Cardiac septum (tissue), 1 donor: Measurements from ENCODE around the gene CUEDC2. TPM values are rescaled to one million over a fixed set of nuclear protein-coding genes. Genes with fewer than 3 reads are reported as not detected.

Experiments
- DNase-seq: peaks from one replicate; pipeline ENCODE4 v3.0.0-alpha.2; 2020; ENCODE audit warnings: low spot score
- intact Hi-C: fragments of 100-400 bp; cut with DNase I; formaldehyde crosslinking; loops from one replicate; pipeline ENCODE4 v1.14.0; 2022
- total RNA-seq: library from RNA; stranded (reverse); fragmentation: NEBNext Ultra II Directional; extraction: Animal tissue kit (Norgen Biotek cat#: 25700); gene quantifications from one replicate; pipeline ENCODE4 v1.2.1, GENCODE V29; 2021
- donor health status: DM: no; HTN: no; CAD: no.

The CUEDC2 gene
- total RNA-seq, 1 donor from 2014 or later: 62.4 TPM

DNA sequence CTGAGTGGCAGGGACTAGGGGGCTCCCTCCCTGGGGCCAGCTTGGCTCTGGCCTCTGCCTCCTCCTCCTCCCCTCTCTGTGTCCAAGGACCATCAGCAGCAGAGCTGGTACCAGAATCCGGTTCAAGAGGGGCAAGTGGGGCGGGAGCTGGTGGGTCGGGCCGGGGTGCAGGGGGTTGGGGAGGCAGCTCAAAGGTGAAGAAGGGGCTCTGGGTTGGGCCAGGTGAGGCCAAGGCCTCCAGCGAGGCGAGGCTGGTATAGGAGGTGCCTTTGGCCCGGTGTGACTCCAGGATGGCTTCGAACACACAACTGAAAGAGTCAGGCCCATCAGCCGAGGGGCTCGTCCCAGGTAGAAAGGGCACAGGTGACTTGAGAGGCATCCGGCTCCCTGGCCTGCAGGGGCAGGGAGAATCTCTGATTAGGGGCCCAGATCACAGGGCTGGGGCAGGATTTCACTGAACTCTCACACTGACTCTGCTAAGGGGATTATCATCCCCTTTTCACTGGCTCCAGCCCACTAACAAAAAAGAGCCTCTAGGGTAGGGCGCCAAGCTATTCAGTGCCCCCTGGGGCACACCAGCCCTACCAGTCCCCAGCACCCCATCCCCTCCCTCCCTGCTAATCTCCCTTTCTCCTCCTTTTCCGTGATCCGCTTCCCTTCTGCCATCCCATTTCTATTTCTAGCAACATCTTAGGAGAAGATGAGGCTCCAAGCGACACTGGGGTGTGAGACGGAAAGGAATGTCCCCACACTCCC, 18.4 kb downstream of the CUEDC2 start:
- no peak for DNase-seq
- intact Hi-C loops: no loop called here

DNA sequence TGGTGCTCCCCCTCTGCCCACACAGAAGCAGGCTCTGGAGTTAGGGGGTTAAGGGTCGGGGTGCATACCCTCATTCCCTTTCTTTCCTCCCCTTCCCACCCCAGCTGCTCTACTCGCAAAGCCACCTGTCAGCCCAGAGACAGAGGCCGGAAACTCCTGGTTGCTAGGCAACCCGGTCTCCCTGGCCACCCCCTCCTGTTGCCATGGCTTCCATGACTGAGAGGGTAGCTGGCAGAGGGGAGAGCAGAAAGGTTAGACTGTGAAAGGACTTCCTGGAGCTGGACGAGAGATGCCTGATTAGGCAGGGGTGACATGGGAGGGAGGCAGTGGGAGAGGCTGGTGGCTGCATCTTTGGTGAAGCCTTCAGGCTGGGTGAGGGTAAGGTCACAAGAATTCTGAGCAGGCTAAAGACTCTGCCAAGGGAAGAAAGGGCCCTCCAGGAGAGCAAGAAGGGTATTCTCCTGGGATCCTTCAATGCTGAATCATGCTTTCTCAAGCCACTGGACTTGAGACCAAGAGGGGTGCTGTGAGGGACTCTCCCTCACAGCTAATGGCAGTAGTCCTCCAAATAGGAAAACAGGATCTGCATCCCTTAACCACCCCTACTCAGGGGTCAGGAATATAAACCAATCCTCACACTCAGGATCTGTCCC, 19.2 kb downstream of the CUEDC2 start:
- intact Hi-C loops: no loop called here
- no peak for DNase-seq

DNA sequence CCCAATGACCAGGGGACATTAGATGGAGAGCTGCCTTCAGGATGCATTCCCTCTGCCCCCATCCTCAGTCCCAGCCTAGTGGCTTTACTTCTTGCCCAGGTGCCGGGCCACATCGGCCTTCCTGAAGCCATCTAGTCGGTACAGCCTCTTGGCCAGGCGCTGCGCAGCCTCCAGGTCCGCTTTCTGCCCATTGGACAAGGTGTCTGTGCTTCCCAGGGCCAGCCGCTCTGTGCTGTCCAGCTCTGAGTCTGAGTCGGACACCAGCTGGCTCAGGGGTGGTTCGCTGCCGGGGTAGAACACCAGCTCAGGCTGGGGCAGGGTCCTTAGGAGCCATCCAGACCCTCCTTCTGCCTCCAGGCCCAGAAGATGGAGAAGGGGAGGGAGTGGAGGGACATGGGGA, 20.1 kb downstream of the CUEDC2 start:
- no peak for DNase-seq
- intact Hi-C loops: no loop called here

DNA sequence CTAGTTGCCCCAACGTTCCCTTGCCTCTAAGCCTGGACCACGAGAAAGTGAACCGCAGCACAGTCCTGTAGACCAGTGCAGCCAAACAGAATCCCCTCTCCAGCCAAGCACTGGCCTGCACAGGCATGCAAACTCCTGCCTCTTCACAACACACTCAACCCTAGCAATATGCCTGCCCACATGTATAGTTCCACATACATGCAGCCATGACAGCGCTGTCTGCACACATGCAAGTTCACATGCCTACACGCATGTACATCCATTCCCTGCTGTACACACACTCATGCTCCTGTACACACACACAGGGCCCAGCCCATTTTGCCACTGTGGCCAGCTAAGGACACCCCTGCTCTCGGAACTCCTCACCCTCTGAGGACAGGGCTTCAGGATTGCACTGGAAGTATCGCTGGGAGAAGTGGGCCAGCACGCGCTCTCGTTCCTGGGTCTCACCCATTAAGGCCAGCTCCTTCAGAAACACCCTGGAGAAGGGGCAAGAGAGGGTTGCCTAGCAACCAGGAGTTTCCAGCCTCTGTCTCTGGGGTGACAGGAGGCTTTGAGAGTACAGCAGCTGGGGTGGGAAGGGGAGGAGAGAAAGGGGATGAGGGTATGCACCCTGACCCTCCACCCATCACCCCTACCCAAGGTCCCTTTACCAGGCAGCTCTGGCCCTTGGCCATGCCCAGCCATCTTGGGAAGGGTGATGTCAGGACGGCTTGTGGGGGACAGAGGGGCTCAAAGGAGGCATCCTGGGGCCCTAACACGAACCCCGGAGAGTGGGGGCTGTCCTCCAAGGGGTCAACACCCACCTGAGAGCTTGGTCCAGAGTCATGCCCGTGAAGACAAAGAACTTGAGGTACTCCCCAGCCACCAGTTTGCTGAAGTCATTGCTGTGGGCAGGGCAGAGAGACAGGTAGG, 20.8 kb downstream of the CUEDC2 start:
- DNase-seq: no peak
- intact Hi-C loops: no loop called here

- intact Hi-C loops: no loop called here
- no peak for DNase-seq
Observed at GRCh38 chr10:102410429-102411073, 21.8 kb downstream of the CUEDC2 start.

DNA sequence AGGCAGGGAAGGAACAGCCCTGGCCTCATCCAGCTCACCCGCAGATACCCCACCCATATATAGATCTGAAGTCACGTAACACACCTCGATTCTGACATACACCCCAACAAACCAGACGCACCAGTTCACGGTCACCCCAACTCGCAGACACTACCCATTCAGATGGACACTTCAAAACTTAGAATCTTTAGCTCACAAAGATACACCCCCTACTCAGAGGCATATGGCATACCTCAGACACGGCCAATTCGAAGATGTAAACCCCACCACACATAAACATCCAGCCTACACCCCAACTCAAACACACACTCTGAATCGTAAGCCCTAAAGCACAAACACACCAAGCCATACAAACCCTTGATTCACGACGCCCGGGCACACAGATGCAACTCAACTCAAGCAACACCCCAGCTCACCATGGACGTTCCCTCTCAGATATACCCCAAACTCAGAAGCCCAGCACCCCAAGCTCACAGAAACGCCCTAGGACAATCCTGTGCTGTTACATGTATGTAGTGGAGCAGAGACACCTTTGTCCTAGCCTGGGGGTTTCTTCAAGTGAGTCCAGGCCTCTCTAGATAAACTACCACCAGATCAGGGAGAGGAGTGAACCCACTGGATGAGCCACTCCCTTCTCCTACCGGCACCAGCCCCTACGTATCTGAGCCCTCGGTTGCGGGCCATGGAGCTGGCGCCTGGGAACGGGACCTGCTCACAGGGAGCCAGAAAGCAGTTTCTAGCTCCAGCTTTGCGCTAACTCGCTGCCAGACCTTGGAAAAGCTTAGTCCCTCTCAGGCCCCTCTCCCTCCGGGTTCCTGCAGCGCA, 22.6 kb downstream of the CUEDC2 start:
- no peak for DNase-seq
- intact Hi-C loops: no loop called here

- intact Hi-C loops: no loop called here
- no peak for DNase-seq
Observed at GRCh38 chr10:102408728-102409603, 23.4 kb downstream of the CUEDC2 start.

- DNase-seq: no peak
- intact Hi-C loops: no loop called here
Observed at GRCh38 chr10:102408131-102408727, 24.1 kb downstream of the CUEDC2 start.

DNA sequence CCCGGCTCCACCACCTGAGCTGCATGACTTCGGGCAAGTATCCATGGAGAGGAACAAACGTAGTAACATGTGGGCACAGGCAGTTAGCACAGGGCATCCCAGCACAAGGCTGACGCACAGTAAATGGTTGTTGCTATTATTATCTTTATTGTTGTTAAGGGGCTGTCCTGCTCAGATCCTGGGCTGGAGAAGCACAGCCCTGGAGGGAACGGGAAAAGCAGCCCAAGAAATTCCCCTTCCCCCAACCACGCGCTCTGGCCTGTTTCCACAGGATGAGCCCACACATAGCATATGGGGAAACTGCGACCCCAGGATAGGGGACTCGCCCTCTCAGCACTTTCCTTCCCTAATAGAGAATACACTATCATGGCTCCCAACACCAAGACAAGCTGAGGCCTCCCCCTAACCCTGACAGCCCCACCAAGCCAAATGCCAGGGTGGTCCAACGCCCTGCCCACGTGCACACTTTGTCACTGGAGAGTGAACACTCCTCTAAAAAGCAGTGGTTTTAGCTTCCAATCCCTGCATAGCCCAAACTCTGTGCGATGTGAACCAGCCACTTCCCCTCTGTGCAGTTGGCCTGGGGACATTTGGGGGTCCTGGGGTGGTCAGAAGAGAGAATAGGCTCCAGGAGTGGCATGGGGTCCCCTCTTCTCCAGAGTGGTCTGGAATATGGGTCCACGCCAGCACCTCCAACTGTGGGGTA, 24.8 kb downstream of the CUEDC2 start:
- no peak for DNase-seq
- intact Hi-C loops: loop anchor here (2.0 kb wide), 1 partner anchor 21 kb away; no protein-coding TSS in a partner anchor

DNA sequence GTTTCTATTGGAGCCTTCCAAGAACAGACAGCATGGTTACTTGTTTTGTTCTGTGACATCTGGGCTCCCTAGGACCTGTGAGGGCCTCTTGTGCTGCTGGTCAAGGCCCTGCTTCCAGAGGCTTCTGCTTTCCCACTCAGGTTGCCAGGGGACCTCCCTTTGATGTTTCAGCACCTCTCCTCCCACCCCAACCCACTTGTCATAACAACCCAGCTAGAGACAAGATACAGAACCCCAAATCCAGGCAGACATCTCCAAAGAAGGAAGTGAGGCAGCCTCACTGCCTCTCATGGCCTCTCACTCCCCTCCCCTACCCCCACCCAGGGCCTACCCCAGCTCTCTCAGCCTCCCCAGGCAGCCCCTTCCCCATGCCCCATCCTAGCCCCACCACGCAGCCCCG, 25.6 kb downstream of the CUEDC2 start:
- DNase-seq: no peak
- intact Hi-C loops: loop anchor here (2.0 kb wide), 1 partner anchor 20 kb away; no protein-coding TSS in a partner anchor

GRCh38 chr10:102405632-102406031, 26.7 kb downstream of the CUEDC2 start:
- intact Hi-C loops: loop anchor here (2.0 kb wide), 1 partner anchor 19 kb away; no protein-coding TSS in a partner anchor
- no peak for DNase-seq

GRCh38 chr10:102405108-102405571, 27.2 kb downstream of the CUEDC2 start:
- no peak for DNase-seq

DNA sequence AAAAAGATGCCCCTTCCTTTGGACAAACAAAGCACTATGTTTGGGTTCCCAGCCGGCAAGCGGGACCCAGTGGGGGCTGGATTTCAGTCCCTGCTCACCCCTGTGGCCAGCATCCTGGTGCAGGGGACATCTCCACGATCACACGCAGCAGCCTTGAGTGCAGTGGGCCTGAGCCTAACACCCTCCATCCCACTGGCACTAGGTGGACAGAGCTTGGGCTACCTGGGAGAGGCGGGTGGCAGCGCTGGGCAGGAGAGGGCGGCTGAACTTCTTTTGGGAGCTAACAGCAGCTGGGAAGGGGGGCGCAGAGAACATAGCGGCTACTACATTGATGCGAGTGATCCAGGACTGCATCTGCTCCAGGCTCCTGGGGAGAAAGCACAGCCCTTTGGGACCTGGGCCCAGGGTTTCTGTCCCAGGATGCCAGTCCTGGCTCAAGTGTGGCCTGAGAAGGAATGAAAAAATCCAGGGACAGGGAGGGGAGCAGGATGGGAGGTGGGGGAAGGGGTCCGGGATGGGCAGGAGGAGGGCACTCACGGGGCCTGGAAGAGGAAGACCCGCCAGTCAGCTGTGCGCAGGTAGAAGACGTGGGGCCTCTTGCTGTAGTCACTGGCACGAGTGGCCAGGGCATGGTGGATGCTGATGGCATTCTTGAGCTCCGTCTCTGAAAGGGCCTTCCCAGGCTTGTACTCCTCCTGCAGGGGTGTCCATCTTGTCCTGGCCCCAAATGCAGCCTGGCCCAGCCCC, 27.8 kb downstream of the CUEDC2 start:
- intact Hi-C loops: loop anchor here (5.0 kb wide), 1 partner anchor 237 kb away; no protein-coding TSS in a partner anchor
- no peak for DNase-seq

More at GRCh38 chr10:102405108-102405571, 27.2 kb downstream of the CUEDC2 start:
- intact Hi-C loops: no loop called here

DNA sequence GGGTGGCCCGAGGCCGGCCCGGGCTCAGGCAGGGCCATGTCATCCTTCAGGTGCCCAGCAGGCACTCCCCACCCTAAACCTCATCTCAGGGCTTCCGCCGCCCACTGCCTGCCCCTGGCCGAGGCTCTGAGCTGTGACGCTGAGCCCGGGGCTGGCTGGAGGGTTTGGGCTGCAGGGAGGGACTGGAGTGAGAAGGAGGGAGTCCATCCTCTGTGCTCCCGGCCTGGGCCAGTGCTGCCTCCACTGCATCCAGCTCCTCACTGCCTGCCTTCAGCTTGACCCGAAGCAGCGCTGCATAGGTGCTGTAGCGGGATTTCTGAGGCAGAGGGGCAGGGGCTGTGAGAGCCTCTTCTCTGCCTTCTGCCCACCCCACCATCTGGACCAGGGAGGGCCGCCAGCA, 29.3 kb downstream of the CUEDC2 start:
- intact Hi-C loops: loop anchor here (5.0 kb wide), 1 partner anchor 236 kb away; no protein-coding TSS in a partner anchor
- no peak for DNase-seq

- intact Hi-C loops: loop anchor here (5.0 kb wide), 1 partner anchor 235 kb away; no protein-coding TSS in a partner anchor
- no peak for DNase-seq
Observed at GRCh38 chr10:102402512-102402896, 29.9 kb downstream of the CUEDC2 start.
